ENCODE results near the gene TUBGCP6.

DNA sequence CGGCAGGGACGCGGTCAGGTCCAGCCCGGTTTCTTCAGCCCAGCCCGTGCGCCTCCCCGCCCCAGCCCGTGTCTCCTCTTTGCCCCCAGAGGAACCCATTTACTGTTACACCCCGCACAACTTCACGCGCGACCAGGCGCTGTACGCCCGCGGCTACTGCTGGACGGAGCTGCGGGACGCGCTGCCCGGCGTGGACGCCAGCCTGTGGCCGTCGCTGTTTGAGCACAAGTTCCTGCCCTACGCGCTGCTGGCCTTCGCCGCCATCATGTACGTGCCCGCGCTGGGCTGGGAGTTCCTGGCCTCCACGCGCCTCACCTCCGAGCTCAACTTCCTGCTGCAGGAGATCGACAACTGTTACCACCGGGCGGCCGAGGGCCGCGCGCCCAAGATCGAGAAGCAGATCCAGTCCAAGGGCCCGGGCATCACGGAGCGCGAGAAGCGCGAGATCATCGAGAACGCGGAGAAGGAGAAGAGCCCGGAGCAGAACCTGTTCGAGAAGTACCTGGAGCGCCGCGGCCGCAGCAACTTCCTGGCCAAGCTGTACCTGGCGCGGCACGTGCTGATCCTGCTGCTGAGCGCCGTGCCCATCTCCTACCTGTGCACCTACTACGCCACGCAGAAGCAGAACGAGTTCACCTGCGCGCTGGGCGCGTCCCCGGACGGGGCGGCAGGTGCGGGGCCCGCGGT lies 67.8 kb downstream of the TUBGCP6 start:
- TF ChIP-seq SP1 (IDR thresholded peaks at IDR 0.05) (no peak), FOXM1 (IDR thresholded peaks at IDR 0.05; ENCODE audit: borderline replicate concordance) (no peak), ELF4 (IDR thresholded peaks at IDR 0.05) (no peak), SUZ12 (IDR thresholded peaks at IDR 0.05) (no peak), TARDBP (IDR thresholded peaks at IDR 0.05) (no peak), PKNOX1 (IDR thresholded peaks at IDR 0.05) (no peak), FOXA1 (IDR thresholded peaks at IDR 0.05) (no peak), BHLHE40 (IDR thresholded peaks at IDR 0.05; ENCODE audit: borderline replicate concordance) (no peak), HDGF (IDR thresholded peaks at IDR 0.05; ENCODE audit: borderline replicate concordance) (no peak), FOXK2 (IDR thresholded peaks at IDR 0.05) (no peak), NFRKB (IDR thresholded peaks at IDR 0.05) (no peak), CTBP1 (IDR thresholded peaks at IDR 0.05; ENCODE audit: borderline replicate concordance) (no peak), ARNT (IDR thresholded peaks at IDR 0.05) (no peak)
